Measurements from ENCODE around the gene GNRHR.
"Not testable (repeated sequence)": the region's sequence is repeated elsewhere in the genome, so short reads cannot be mapped to it uniquely, and the experiment has no call there.

GNRHR gene, protein sequence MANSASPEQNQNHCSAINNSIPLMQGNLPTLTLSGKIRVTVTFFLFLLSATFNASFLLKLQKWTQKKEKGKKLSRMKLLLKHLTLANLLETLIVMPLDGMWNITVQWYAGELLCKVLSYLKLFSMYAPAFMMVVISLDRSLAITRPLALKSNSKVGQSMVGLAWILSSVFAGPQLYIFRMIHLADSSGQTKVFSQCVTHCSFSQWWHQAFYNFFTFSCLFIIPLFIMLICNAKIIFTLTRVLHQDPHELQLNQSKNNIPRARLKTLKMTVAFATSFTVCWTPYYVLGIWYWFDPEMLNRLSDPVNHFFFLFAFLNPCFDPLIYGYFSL

DNA sequence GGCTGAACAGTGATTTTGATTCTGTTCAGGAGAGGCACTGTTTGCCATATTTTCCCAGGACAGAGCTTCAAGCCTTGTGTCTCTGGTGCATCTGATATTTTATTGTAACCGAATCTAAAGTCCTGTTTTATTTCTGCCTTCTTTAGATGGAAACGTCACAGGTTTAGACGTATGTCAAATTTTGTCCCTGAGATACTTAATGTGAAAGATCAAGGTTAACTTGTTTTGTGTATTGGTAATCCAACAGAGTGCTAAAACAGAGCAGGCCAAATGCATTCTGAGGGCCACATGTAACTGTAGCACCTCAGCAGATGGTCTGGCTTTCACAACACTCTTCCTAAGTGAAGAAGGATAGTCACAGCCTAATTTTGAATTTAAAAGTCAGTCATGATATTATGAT lies at the start of gene GNRHR:
Gene GNRHR (minus strand): TSS at position 101 of the 400 bp plus-strand sequence. CDS start 53 bp downstream, at position 48.
- DNase-seq: no peak

DNA sequence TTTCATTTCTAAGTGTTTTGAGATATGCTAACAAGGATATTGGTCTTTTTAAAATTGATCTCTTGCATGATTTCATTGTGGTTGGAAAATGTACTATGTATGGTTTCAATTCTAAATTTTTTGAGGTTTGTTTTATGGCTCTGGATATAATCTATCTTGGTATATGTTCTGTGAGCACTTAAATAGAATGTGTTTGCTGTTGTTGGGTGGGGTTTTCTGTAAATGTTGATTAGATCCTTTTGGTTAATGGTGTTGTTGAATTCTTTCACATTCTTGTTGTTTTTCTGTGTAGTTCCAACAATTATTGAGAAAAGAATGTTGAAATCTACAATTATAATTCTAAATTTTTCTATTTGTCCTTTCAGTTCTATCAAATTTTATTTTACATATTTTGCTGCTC lies 42.6 kb upstream of the GNRHR start:
- DNase-seq: no peak

DNA sequence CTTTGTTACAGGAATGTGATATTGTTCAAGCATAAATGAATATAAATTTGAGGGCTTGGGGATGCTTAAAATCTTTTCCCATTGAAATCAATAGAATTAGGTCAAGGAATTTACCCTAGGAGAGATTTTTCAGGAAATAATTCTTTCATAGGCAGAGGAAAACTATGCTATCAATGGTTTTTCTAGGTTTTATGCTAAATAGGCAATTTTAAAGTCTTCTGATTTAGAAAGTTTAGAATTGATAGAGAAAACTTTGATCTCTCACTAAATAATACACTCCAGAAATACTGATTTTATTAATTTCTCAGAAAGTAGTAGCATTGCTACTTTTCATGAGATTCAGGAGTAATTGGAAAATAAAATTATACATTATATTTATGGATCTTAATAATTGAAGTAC lies 36.5 kb upstream of the GNRHR start:
- no peak for DNase-seq

DNA sequence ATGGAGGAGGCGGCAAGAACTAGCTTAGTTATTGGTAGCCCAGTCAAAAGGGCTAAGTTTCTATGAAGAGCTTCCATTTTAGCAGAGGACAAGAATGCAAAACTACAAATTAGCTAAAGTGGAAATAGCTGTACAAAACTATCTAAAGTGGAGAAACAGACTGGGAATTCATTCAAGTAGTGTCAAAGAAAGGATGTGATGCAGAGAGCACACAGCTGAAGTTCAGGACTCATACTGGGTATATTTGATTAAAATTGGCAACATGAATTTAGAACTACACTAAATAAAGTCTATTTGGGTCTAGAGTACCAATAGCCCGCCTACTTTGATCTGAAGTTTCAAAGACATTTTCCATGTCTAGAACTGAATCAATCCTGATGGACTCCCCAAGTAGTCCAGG lies 33.1 kb upstream of the GNRHR start:
- DNase-seq: no peak

DNA sequence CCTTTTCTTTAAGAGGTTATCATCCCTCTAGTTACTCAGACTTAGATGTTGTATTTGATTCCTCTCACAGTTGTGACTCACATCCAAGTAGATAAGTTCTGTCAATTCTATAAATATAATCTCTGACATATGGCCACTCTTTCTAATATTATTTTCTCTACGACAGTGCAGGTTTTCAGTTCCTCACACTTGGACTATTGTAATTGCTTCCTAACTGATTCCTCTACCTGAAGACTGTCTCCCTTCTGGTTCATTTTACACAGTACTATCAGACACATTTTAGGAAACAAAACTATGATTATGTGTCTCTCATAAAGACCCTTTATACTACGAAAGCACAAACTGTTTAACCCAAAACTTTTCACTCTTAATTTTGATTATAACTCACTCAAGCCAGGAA lies 31.3 kb upstream of the GNRHR start:
- DNase-seq: no peak

DNA sequence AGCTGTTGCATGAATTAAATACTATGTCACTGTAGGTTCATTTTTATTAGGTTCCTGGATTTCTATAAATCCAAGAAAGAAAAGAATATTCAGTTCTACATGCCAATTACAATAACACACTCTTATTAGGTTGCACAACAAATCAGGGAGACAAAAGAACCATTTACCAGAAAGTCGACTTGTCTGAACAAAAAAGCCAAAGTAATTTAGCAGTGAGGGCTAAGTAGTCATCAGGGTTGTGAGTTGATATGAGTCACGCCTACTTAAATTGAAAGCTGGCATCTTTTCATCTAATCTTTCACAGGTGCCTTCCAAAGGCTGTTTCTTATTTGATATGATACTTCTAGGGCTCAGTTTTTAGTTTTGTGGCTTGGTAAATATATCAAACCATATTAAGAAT lies 25.4 kb upstream of the GNRHR start:
- DNase-seq: peak in 2 of 3 experiments; percentile 23 to 73

DNA sequence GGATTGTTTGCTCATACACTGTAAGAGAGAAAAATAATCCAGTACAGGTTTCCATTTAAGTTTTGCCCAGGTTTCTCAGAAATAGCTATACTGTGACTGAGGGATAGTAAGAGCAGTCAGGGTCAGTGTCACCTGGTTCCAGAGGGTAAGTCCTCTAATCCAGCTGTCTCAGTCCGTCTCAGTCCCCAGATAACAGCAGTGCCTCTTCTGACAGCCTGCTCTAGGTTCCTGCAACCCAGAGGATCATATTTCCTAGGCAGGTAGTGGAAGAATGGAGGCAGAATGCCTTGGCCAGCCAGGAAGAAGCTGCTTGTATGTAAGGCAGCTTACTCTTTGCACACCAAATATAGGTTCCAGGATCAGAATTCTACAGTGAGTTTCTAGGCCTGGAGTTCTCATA lies 22.6 kb upstream of the GNRHR start:
- peak in 1 of 3 experiments; percentile 35 for DNase-seq

DNA sequence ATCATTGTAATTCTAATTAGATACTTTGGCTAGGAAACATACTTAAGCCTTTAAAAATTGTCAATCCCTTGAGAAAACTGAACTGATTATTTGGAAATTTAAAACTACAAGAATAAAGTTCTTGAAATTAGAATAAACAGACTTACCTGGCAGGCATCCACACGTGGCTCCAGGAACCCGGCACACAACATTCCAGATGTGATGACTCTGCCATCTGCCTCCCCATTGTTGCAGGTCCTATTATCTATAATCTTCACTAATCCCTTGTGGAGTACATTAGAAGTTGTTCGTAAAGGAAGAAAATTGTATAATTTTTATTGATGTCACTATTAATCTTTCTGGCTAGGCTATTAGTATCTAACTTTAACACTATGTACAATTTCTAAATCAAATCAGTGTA lies 16.2 kb upstream of the GNRHR start:
- peak in 1 of 3 experiments; percentile 27 for DNase-seq

DNA sequence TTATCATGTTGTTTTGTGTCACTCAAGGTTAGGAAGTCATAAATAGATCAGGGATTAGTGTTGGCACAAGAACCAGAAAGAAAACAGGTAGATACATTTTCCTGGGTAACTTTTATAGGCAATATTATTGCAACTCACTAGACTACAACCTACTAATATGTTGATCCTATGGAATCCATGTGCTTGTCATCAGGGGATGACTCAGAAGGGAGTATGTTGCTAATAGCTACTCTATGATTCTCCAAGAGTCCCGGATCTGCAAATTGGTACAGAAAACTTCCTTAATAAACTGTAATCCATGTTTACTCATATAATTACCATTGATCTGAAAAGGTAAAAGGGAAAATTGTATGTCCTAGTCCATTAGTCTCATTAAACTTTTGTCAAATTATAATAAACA lies 11.7 kb upstream of the GNRHR start:
- no peak for DNase-seq

DNA sequence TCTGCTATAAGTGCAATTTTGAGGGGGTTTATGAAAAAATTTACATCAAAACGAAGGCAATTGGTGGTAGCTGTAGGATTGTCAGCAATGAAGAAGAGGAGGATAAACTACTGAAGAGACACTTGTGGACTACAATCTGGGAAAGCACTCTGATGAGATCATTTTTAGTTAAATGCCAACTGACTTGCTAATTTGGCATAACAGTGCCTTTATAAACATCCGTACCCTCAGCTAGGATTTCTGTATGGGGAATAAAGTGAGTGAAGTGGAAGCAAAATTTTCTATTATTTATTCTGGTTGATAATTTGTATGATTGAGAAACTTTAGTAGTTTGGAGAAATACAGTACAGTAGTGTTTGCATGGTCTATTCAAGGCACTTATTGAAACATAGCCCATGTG lies 11.2 kb upstream of the GNRHR start:
- DNase-seq: no peak

DNA sequence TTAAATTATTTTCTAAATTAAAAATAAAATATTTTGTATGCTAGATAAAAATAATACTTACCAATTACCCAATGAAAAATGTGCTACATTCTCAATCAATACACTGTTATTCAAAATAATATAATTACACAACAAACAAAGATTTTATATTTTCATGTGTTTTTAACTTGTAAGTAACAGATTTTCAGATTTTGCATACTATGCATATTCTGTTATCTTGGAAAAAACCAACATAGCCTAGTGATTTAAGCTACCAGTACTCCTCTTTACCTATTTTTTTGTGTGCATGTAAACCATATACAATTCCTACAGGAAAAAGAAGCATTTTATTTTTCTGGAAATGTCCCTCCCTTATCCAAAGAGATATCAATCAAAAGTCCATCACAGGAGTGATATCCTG lies 10.0 kb upstream of the GNRHR start:
- DNase-seq: no peak

DNA sequence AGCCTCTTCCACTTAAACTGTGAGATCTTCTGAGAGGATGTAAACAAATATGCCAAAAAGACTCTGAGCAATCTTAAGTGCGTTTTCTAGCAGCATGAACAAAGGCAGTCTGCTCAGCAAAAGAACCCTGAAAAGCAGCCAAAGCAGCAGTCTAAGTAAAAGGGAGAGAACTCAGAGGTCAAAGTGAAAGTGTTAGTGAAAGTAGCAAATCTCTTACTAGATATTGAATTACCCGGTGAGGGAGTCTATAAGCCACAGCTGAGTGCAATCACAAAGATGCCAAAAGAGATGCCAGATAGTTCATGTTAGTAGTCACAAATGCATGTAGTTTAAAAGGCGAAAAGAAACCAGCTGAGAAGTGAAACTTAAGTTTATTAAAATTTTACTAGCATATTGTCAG lies 7.9 kb upstream of the GNRHR start:
- peak in 1 of 3 experiments; percentile 33 for DNase-seq

DNA sequence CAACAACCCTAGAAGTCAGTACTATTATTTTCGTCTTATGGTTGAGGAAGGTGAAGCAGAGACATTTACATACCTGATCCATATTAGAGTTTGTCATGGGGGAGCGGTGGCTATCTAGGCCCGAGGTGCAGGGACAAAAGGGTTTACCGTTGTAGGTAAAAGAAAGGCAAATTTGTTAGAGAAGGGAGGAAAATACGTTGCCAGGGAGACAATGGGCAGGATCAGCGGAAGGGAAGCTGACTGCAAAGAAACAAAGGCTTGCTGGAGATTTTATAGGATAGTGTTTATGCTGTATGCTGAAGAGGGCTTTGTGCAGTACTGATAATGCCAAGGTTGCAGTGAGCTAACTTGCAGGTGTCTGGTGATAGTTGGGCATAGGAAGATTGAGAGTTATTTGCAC lies 2.8 kb upstream of the GNRHR start:
- not testable (repeated sequence) for DNase-seq

DNA sequence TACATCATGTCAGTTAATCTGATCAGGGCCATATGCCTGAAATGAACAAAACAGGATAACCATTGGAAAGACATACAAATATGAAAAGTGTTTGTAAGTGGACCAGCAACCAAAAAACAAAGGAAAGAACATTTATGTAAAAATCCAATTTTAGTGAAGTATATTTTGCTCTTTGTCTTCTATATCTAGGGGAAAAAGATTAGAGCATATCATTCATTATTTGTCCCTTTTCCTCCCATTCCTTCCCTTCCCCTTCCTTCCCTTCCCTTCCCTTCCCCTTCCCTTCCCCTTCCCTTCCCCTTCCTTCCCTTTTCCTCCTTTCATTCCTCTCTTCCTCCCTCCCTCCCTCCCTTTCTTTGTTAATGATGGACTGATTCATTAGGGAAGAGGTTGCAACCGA lies 1.8 kb upstream of the GNRHR start:
- no peak for DNase-seq

DNA sequence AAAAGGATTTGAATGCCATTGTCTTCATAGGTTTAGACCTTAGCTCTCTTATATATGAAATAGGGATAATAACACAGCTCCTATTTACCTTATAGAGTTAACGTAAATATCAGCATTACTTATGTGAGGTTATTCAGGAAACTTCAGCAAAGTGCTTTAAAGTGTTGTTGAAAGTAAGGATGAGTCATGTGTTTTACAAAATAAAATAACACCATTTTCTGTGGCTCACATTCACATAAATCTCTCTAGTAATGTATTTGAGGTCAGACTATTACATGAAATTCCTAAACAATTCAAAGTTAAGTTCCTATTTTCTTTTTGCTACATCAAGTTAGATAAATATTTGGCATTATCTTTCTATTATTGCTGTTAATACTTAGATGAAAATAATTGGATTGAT lies 2.9 kb downstream of the GNRHR start:
- no peak for DNase-seq

DNA sequence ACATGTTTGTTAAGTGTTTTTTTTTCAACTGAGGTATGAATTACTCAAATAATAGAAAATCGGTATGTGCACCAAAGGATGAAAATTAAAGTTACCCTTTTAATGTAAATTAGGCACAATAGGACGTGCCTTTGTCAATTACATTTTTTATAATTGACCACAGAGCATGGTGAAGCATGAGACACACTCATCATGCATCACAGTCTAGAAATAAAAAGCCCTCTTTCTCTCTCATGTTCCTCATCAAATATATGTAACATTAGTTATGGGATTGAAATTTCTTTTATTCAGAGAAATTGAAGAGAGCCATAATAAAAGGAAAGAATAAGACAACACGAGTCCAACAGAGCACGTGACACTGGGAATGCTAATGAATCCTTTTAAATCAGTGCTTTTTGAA lies 3.5 kb downstream of the GNRHR start:
- DNase-seq: no peak

DNA sequence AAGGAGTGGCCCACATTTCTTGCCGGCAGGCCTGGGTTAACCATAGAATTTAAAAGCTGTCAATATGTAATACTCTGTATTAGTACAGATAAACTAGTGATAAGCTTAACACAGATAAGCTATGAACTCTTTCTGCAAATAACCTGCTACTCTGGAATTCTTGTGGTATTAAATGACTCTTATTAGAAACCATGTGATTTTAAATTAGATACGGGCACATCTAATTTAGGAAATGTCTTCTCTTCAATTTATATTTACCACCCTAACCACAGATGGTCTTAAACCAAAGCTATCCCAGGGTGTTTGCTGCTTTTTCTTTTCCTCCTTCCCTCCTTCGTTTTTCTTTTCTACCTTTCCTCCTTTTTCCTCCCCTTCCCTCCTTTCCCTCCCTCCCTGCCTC lies 4.9 kb downstream of the GNRHR start:
- no peak for DNase-seq

DNA sequence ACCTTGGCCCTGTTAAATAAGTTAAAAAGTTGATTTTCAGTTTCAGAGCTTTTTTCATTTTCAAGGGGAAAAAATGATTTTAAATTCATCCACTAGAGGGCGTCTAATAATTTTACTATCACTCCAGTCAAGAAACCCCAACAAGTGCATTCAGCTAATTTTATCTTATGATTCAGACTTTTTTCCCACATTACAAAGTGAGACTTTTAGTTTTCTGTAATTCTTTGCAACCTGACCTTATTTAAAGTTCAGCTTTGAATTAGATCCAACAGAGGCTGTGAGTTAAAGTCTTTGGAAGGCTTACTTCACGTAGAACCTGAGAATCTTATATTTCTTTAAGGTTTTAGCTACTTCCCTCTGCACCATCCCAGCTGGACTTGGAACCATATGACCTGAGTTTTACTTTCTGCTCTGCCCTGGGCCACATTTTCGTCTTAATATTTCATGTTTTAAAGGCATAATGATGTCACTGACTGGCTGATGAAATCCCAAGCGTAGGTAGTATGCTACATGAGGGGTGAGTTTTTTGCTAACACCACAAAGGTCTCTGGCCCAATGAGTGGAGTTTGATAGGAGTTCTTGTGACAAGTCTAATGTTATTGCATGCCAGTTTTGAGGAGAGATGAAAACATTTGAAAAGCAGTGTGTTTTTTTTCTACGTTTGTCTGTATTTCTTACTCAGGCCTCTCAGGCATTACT lies 7.2 kb downstream of the GNRHR start:
- peak; percentile 19 to 68 (median 59) for DNase-seq

DNA sequence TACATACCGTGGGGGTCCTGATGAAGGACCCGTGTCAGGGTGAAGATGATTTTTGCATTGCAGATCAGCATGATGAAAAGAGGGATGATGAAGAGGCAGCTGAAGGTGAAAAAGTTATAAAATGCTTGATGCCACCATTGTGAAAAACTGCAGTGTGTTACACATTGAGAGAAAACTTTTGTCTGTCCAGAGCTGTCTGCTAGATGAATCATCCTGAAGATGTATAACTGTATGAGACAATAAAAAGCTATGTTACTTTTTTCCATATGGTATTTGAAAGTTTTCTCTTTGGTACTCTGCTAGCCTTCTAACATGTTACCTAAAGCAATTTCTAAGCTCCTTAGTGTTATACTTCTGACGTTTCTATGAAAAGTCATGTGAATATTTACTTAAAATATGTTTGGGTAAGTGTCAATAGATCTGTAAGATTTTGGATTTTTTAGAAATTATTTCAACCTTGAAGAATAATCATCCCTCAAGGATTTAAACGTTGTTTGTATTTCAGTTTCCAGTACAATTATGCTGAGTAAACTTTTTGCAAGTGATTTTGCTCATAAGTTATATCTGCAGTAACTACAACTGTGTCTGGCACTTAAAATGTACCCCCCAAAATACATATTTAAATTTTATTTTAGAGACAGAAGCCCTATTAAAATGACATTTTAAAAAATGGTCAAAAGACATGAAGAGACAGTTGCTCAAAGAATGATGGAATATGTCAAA lies 9.5 kb downstream of the GNRHR start:
- DNase-seq: no peak

DNA sequence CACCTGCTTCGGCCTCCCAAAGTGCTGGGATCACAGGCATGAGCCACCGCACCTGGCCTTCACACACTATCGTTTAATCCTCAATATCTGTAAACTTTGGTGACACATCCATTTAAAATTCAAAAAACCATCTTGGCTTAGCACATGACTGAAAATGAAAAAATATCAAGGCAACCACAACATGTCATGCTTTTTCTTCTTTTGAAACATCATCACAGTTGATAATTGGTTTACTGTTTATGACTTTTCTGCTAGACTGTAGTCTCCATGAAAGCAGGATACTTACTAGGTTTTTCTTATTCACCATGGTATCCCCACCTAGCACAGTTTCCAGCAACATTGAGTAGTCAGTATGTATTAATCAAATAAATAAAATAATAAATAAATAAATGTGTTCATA lies 11.0 kb downstream of the GNRHR start:
- no peak for DNase-seq

DNA sequence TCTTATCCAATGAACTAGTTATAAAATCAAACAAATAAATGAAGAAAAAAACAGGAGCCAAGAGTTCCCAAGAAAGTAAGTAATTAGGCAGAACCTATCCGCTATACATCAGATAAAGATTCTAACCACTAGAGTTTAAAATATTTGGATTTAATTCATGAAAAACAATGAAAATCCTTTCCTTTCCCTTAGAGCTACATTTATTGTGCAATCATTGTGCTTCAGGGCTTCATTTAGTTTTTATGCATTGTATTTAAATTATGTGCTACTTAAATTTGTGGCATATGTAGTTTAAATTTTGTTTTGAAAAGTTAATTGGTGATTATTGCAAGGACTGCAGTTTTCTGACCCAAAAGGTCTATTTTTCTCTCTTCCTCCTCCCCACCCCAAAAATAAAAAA lies 17.9 kb downstream of the GNRHR start:
- no peak for DNase-seq

DNA sequence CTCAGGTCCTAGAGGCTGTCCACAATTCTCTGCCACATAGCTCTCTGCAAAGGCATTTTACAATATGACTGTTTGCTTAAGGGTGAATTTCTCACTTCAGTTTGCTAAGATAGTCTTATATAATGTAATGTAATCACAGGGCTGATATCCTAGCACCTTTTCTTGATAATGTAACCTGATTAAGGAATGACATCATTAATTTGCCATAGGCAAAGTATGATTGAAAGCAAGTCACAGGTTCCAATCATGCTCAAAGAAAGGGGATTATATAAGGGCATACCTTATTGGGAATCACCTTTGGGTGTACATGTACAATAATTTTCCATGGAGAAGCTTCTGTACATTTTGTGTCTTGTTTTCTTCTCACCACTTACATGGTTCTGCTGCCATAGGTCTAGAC lies 18.9 kb downstream of the GNRHR start:
- no peak for DNase-seq

DNA sequence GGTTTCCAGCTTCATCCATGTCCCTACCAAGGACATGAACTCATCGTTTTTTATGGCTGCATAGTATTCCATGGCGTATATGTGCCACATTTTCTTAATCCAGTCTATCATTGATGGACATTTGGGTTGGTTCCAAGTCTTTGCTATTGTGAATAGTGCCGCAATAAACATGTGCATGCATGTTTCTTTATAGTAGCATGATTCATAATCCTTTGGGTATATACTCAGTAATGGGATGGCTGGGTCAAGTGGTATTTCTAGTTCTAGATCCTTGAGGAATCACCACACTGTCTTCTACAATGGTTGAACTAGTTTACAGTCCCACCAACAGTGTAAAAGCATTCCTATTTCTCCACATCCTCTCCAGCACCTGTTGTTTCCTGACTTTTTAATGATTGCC lies 23.7 kb downstream of the GNRHR start:
- DNase-seq: not testable (repeated sequence)

Measured in NCI-H1417 (cell line).